ENCODE data around the gene SLC10A1. TPM values are rescaled to one million over a fixed set of nuclear protein-coding genes. Genes with fewer than 3 reads are reported as not detected.

The SLC10A1 gene
- 10 to 100 TPM in 1 of 2 donors, 1 to 10 TPM in 1; 1.1 to 77.3 TPM for total RNA-seq
- polyA plus RNA-seq: 10 to 100 TPM; 52.2 to 68.5 TPM

DNA sequence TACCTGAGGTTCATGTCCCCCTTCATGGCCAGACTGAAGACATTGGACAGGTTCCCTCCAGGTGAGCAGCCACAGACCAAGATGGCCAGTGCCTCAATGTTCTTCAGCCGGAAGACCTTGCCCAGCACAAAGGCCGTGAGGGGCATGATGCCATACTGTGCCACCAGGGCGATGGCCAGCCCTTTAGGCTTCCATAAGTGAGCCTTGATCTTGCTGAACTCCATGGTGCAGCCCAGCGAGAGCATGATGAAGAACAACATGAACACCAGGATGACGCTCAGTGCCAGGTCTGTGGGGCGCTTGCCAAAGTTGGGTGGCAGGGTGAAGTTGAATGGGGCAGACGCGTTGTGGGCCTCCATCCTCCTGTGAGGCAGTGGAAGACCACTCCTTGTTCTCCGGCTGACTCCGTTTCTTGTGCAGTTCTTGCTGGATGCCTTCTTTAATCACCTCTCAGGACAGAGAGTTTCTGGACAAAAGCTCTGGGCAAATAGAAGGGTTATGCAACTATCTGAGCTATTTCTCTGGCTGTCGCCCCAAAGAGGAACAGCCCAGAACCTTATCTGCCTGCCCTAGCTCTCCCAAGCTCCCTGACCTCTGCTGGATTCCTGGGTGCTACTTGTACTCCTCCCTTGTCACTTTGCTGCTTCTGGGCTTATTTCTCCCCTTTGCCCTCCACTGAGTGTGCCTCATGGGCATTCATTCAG is at the start of gene SLC10A1:
TSS of gene SLC10A1 (minus strand) at position 445 of the 704 bp plus-strand sequence. CDS start at position 359, 86 bp downstream.
- Histone ChIP-seq H3K27me3 (ENCODE audit: control insufficient read depth in 4 of 4, insufficient read depth in 4 of 4, low read length in 3 of 4) (no peaks in the 10 kb centered on the region), H3K4me1 (ENCODE audit: control insufficient read depth in 4 of 4, insufficient read depth in 4 of 4, low read length in 3 of 4) (peaks cover 17 to 49% (median 31%) of the 10 kb centered on the region in 4 donors), H3K4me3 (ENCODE audit: low read depth in 1 of 3, low read length in 3 of 3) (peak within 1 kb of the TSS; percentile 52 to 89 (median 87)), H3K9ac (ENCODE audit: low read depth in 1 of 2, low read length in 2 of 2) (peak within 1 kb of the TSS; percentile 71 to 81), H3K36me3 (ENCODE audit: control insufficient read depth in 4 of 4, insufficient read depth in 3 of 4, low read depth in 1 of 4, low read length in 3 of 4) (no peaks in the 10 kb centered on the region), H3K27ac (ENCODE audit: low read depth in 1 of 2, low read length in 2 of 2) (peak within 1 kb of the TSS; percentile 80 to 94), H3K9me3 (ENCODE audit: control insufficient read depth in 4 of 4, low read length in 3 of 4) (no peaks in the 10 kb centered on the region)
- peak; percentile 66 for TF ChIP-seq YY1 (IDR thresholded peaks at IDR 0.05)
- TF ChIP-seq, protein P1, sequence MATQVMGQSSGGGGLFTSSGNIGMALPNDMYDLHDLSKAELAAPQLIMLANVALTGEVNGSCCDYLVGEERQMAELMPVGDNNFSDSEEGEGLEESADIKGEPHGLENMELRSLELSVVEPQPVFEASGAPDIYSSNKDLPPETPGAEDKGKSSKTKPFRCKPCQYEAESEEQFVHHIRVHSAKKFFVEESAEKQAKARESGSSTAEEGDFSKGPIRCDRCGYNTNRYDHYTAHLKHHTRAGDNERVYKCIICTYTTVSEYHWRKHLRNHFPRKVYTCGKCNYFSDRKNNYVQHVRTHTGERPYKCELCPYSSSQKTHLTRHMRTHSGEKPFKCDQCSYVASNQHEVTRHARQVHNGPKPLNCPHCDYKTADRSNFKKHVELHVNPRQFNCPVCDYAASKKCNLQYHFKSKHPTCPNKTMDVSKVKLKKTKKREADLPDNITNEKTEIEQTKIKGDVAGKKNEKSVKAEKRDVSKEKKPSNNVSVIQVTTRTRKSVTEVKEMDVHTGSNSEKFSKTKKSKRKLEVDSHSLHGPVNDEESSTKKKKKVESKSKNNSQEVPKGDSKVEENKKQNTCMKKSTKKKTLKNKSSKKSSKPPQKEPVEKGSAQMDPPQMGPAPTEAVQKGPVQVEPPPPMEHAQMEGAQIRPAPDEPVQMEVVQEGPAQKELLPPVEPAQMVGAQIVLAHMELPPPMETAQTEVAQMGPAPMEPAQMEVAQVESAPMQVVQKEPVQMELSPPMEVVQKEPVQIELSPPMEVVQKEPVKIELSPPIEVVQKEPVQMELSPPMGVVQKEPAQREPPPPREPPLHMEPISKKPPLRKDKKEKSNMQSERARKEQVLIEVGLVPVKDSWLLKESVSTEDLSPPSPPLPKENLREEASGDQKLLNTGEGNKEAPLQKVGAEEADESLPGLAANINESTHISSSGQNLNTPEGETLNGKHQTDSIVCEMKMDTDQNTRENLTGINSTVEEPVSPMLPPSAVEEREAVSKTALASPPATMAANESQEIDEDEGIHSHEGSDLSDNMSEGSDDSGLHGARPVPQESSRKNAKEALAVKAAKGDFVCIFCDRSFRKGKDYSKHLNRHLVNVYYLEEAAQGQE (IDR thresholded peaks at IDR 0.05): peak; percentile 34
- TF ChIP-seq TAF1 (conservative IDR thresholded peaks at IDR 0.05): peak; percentile 43
- TF ChIP-seq SP1 (IDR thresholded peaks at IDR 0.05): peak; percentile 36
- TF ChIP-seq GABPA (IDR thresholded peaks at IDR 0.05 in 1 of 2, conservative IDR thresholded peaks at IDR 0.05 in 1 of 2): no peak
- no peak for TF ChIP-seq NR2F2 (IDR thresholded peaks at IDR 0.05)
- TF ChIP-seq HNF4G (IDR thresholded peaks at IDR 0.05): no peak
- peak; percentile 15 to 31 for TF ChIP-seq RAD21 (IDR thresholded peaks at IDR 0.05)
- TF ChIP-seq HNF4A (conservative IDR thresholded peaks at IDR 0.05): peak in 1 of 2 donors; percentile 61
- WGBS: 43% methylated on average over 11 of the region's 11 CpGs
- DNase-seq (ENCODE audit: low spot score): no peak

DNA sequence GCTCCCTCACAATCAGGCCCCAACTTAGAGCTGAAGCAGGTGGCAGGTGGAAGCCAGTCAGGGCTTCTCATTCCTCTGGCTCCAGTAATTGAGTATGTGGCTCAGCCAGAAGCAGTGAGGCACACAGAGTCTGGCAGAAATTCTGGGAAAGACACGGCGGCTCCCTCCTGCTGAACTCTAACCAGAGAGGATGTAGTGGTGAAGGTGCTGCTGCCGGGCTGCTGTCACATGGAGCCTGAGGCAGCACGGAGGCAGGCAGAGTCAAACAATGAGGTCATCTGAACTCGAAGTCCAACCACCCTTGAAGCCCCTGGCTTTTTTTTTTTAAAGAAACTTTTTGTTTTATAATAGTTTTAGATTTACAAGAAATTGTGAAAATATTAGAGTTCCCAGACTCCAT is 48.7 kb upstream of the SLC10A1 start:
- Histone ChIP-seq H3K27me3 (ENCODE audit: control insufficient read depth in 4 of 4, insufficient read depth in 4 of 4, low read length in 3 of 4) (no peaks in the 10 kb centered on the region), H3K9ac (ENCODE audit: low read depth in 1 of 2, low read length in 2 of 2) (no peak overlapping the region), H3K4me1 (ENCODE audit: control insufficient read depth in 4 of 4, insufficient read depth in 4 of 4, low read length in 3 of 4) (peaks cover 2 to 7% (median 4%) of the 10 kb centered on the region in 4 donors), H3K4me3 (ENCODE audit: low read depth in 1 of 3, low read length in 3 of 3) (no peak overlapping the region), H3K36me3 (ENCODE audit: control insufficient read depth in 4 of 4, insufficient read depth in 3 of 4, low read depth in 1 of 4, low read length in 3 of 4) (no peaks in the 10 kb centered on the region), H3K9me3 (ENCODE audit: control insufficient read depth in 4 of 4, low read length in 3 of 4) (no peaks in the 10 kb centered on the region), H3K27ac (ENCODE audit: low read depth in 1 of 2, low read length in 2 of 2) (peak overlapping the region in 1 of 2 donors; percentile 54)
- TF ChIP-seq FOXA2 (IDR thresholded peaks at IDR 0.05) (no peak), EGR1 (IDR thresholded peaks at IDR 0.05; ENCODE audit: low read depth in 2 of 2) (no peak), SP1 (IDR thresholded peaks at IDR 0.05) (peak; percentile 17), RAD21 (IDR thresholded peaks at IDR 0.05) (peak in 1 of 2 donors; percentile 18), FOXA1 (IDR thresholded peaks at IDR 0.05) (no peak), YY1 (IDR thresholded peaks at IDR 0.05) (no peak), TAF1 (conservative IDR thresholded peaks at IDR 0.05) (no peak), NR2F2 (IDR thresholded peaks at IDR 0.05) (no peak), HNF4G (IDR thresholded peaks at IDR 0.05) (no peak), RXRA (IDR thresholded peaks at IDR 0.05) (peak in 1 of 2 donors; percentile 48), GABPA (IDR thresholded peaks at IDR 0.05 in 1 of 2, conservative IDR thresholded peaks at IDR 0.05 in 1 of 2) (no peak), JUND (IDR thresholded peaks at IDR 0.05) (peak; percentile 80 to 93), HNF4A (conservative IDR thresholded peaks at IDR 0.05) (peak; percentile 69 to 76)
- TF ChIP-seq, protein P1 (IDR thresholded peaks at IDR 0.05): no peak
- TF ChIP-seq, protein P2, sequence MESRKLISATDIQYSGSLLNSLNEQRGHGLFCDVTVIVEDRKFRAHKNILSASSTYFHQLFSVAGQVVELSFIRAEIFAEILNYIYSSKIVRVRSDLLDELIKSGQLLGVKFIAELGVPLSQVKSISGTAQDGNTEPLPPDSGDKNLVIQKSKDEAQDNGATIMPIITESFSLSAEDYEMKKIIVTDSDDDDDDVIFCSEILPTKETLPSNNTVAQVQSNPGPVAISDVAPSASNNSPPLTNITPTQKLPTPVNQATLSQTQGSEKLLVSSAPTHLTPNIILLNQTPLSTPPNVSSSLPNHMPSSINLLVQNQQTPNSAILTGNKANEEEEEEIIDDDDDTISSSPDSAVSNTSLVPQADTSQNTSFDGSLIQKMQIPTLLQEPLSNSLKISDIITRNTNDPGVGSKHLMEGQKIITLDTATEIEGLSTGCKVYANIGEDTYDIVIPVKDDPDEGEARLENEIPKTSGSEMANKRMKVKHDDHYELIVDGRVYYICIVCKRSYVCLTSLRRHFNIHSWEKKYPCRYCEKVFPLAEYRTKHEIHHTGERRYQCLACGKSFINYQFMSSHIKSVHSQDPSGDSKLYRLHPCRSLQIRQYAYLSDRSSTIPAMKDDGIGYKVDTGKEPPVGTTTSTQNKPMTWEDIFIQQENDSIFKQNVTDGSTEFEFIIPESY (IDR thresholded peaks at IDR 0.05): no peak
- TF ChIP-seq, protein P3, sequence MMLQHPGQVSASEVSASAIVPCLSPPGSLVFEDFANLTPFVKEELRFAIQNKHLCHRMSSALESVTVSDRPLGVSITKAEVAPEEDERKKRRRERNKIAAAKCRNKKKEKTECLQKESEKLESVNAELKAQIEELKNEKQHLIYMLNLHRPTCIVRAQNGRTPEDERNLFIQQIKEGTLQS (IDR thresholded peaks at IDR 0.05): peak; percentile 17
- TF ChIP-seq, protein P4, sequence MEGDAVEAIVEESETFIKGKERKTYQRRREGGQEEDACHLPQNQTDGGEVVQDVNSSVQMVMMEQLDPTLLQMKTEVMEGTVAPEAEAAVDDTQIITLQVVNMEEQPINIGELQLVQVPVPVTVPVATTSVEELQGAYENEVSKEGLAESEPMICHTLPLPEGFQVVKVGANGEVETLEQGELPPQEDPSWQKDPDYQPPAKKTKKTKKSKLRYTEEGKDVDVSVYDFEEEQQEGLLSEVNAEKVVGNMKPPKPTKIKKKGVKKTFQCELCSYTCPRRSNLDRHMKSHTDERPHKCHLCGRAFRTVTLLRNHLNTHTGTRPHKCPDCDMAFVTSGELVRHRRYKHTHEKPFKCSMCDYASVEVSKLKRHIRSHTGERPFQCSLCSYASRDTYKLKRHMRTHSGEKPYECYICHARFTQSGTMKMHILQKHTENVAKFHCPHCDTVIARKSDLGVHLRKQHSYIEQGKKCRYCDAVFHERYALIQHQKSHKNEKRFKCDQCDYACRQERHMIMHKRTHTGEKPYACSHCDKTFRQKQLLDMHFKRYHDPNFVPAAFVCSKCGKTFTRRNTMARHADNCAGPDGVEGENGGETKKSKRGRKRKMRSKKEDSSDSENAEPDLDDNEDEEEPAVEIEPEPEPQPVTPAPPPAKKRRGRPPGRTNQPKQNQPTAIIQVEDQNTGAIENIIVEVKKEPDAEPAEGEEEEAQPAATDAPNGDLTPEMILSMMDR (IDR thresholded peaks at IDR 0.05; ENCODE audit: low read depth, low read length, missing input control): no peak
- TF ChIP-seq, protein P5, sequence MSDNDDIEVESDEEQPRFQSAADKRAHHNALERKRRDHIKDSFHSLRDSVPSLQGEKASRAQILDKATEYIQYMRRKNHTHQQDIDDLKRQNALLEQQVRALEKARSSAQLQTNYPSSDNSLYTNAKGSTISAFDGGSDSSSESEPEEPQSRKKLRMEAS (IDR thresholded peaks at IDR 0.05): peak; percentile 35
- DNase-seq (ENCODE audit: low spot score): no peak
- 20% methylated on average over 5 of the region's 5 CpGs for WGBS
